ENCODE results near the gene KIF6.

- no peak for TF ChIP-seq CTCF (IDR thresholded peaks at IDR 0.05; ENCODE audit: borderline replicate concordance, extremely low read depth, low read length, poor library complexity, severe bottlenecking)
- TF ChIP-seq EZH2 (IDR thresholded peaks at IDR 0.05; ENCODE audit: borderline replicate concordance, low read depth, low read length, severe bottlenecking) = no peak
These were observed 170.1 kb downstream of the KIF6 start for GRCh38 chr6:39555136-39555535.
